Measurements from ENCODE around the gene ARPC1B. TPM values are rescaled to one million over a fixed set of nuclear protein-coding genes. Genes with fewer than 3 reads are reported as not detected.
"Not testable (repeated sequence)": the region's sequence is repeated elsewhere in the genome, so short reads cannot be mapped to it uniquely, and the experiment has no call there.

Gene ARPC1B
- total and polyA plus RNA-seq, 8 donors, result 14.4 to 70.4 (median 41.2) TPM

DNA sequence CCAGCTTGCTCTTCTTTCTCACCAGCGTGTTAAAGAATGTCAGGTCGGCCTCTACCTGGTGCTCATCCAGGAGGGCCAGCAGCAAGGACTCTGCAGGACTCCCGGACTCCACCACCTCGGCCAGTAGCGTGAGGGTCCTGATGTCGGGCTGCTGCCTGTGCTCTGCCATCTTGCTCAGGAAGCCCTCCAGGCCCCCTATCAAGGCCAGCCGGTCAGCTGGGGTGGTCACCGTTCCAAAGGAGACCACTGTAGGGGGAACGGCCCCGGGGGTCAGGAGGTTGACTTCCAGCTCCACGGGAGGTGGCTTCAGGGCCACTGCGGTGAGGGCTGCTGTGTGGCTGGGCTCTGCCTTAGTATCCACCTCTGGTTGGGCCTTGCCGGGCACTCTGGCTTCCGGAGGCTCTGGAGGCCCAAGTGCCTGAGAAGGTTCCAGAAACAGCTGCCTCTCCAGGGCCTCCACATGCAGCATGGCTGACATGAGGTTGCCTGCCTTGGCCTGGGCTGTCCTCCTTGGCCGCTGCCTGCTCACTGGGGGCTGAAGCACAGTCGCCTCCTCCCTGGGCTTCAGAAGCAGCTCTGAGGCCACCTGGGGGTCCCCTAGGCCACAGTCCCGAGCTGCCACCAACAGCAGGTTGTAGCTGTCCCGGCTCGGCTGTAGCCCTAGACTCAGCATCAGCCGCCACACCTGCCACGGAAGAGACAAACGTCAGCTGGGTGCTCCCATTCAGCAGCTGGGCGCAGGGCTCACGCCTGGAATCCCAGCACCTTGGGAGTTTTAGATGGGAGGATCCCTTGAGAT lies 50.6 kb downstream of the ARPC1B start:
- no peaks in the 10 kb centered on the region for H3K27me3 ChIP-seq
- H3K27ac ChIP-seq, result no peak overlapping the region
- ATAC-seq, result no peak
- no peak overlapping the region for H3K4me3 ChIP-seq
- no peaks in the 10 kb centered on the region for H3K4me1 ChIP-seq
- TF ChIP-seq, protein P1, sequence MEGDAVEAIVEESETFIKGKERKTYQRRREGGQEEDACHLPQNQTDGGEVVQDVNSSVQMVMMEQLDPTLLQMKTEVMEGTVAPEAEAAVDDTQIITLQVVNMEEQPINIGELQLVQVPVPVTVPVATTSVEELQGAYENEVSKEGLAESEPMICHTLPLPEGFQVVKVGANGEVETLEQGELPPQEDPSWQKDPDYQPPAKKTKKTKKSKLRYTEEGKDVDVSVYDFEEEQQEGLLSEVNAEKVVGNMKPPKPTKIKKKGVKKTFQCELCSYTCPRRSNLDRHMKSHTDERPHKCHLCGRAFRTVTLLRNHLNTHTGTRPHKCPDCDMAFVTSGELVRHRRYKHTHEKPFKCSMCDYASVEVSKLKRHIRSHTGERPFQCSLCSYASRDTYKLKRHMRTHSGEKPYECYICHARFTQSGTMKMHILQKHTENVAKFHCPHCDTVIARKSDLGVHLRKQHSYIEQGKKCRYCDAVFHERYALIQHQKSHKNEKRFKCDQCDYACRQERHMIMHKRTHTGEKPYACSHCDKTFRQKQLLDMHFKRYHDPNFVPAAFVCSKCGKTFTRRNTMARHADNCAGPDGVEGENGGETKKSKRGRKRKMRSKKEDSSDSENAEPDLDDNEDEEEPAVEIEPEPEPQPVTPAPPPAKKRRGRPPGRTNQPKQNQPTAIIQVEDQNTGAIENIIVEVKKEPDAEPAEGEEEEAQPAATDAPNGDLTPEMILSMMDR (IDR thresholded peaks at IDR 0.05), result no peak
- FAIRE-seq, result no peak
- peaks cover 0 to 24% (median 10%) of the 10 kb centered on the region in 3 donors for H3K36me3 ChIP-seq
- intact Hi-C loops (cut with DNase I), result no loop called here
- 91 to 92% methylated on average over 24 of the region's 24 CpGs for WGBS, 2 donors
- H3K9me3 ChIP-seq, result no peaks in the 10 kb centered on the region
- no peak for DNase-seq

DNA sequence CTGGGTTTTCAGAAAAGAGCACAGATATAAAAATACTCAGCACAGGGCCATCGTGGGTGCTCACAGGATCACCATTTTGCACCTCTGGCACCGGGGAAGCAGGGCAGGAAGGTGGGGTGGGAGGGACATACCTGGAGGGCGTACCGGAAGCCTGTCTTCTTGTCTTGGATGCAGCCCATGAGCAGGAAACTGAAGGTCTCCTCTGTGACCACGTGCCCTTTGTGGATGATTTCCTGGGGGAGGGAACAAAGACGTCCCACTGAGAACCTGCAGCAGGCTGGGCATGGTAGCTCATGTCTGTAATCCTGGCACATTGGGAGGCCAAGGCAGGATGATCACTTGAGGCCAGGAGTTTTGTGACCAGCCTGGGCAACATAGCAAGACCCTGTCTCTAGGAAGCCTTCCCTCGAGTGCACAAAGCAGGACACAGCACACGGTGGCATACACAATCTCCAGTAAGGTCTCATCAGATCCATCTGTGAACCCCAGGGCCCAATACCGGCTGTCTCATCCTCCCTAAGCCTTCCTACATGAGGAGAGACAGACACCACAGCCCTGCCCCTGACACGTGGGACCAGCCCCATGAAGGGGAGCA lies 54.5 kb downstream of the ARPC1B start:
- H3K27me3 ChIP-seq, result no peaks in the 10 kb centered on the region
- ATAC-seq (no peak), FAIRE-seq (no peak), DNase-seq (no peak)
- no peaks in the 10 kb centered on the region for H3K9me3 ChIP-seq
- H3K36me3 ChIP-seq, result peaks cover 0 to 28% (median 6%) of the 10 kb centered on the region in 3 donors
- H3K4me1 ChIP-seq, result no peaks in the 10 kb centered on the region
- no peak overlapping the region for H3K27ac ChIP-seq
- TF ChIP-seq, protein P1 (IDR thresholded peaks at IDR 0.05), result no peak
- 82 to 90% methylated on average over 10 of the region's 10 CpGs for WGBS, 2 donors
- no peak overlapping the region for H3K4me3 ChIP-seq
- intact Hi-C loops (cut with DNase I), result no loop called here

DNA sequence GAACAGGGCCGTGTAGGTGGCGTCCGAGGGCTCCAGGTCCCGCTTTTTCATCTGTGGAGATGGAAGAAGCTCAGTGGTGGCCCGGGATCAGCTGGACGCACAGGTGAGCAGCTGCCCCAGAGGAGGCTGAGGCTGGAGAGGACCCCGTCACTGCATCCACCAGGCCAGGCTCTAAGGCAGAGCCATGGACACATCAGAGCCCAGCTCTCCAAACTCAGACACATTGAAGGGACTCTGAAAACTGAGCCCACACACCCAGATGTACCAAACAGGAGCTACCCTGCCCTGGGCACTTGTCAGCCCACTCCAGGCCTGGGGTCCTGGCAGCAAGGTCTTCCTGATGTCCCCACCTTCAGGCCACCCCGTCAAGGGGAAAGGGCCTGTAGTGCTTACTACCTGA lies 55.2 kb downstream of the ARPC1B start:
- FAIRE-seq, result no peak
- 82 to 85% methylated on average over 8 of the region's 8 CpGs for WGBS, 2 donors
- TF ChIP-seq, protein P1 (IDR thresholded peaks at IDR 0.05), result no peak
- intact Hi-C loops (cut with DNase I), result no loop called here
- no peaks in the 10 kb centered on the region for H3K9me3 ChIP-seq
- H3K4me1 ChIP-seq, result no peaks in the 10 kb centered on the region
- H3K27me3 ChIP-seq, result no peaks in the 10 kb centered on the region
- ATAC-seq, result no peak
- no peak overlapping the region for H3K27ac ChIP-seq
- no peak overlapping the region for H3K4me3 ChIP-seq
- DNase-seq, result no peak
- H3K36me3 ChIP-seq, result peaks cover 0 to 28% (median 6%) of the 10 kb centered on the region in 3 donors

DNA sequence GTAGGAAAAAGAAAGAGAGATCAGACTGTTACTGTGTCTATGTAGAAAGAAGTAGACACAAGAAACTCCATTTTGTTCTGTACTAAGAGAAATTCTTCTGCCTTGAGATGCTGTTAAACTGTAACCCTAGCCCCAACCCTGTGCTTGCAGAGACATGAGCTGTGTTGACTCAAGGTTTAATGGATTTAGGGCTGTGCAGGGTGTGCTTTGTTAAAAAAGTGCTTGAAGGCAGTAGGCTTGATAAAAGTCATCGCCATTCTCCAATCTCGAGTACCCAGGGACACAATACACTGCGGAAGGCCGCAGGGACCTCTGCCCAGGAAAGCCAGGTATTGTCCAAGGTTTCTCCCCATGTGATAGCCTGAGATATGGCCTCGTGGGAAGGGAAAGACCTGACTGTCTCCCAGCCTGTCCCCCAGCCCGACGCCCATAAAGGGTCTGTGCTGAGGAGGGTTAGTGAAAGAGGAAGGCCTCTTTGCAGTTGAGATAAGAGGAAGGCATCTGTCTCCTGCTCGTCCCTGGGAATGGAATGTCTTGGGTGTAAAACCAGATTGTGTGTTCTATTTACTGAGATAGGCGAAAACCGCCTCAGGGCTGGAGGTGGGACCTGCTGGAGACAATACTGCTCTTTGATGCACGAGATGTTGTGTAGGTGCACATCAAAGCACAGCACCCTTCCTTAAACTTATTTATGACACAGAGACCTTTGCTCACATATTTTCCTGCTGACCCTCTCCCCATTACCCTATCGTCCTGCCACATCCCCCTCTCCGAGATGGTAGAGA lies 57.4 kb downstream of the ARPC1B start:
- 79% methylated on average over 13 of the region's 13 CpGs for WGBS, 2 donors
- FAIRE-seq, result not testable (repeated sequence)

DNA sequence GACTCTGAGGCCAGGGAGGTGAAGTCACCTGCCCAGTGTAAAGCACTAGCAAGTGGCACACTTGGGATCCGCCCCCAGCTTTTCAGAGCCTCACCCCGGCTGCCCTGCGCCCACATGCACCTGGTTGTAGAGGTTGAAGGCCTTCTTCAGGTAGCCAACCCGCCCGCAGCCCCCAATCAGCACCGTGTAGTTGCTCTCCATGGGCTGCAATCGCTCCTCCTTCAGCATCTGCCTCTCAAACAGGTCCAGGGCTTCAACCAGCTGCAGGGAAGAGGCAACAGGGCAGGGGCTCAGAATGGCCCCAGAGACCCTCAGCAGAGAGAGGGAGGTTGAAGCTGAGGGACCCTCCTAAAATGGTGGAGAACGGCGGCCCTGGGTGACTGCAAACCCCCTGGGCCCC lies 58.6 kb downstream of the ARPC1B start:
- 91 to 93% methylated on average over 9 of the region's 9 CpGs for WGBS, 2 donors
- no peak for DNase-seq
- no peak overlapping the region for H3K27ac ChIP-seq
- no peaks in the 10 kb centered on the region for H3K27me3 ChIP-seq
- intact Hi-C loops (cut with DNase I), result no loop called here
- H3K36me3 ChIP-seq, result peaks cover 0 to 23% (median 6%) of the 10 kb centered on the region in 3 donors
- no peak overlapping the region for H3K4me3 ChIP-seq
- no peak for ATAC-seq
- peaks cover 0 to 5% (median 0%) of the 10 kb centered on the region in 3 donors for H3K4me1 ChIP-seq
- TF ChIP-seq, protein P1 (IDR thresholded peaks at IDR 0.05), result no peak
- no peak for FAIRE-seq
- H3K9me3 ChIP-seq, result no peaks in the 10 kb centered on the region

More for the DNA sequence above, 57.4 kb downstream of the ARPC1B start:
- H3K9me3 ChIP-seq; H3K27ac ChIP-seq; H3K4me1 ChIP-seq; H3K27me3 ChIP-seq; H3K4me3 ChIP-seq; ATAC-seq; DNase-seq; intact Hi-C loops (cut with DNase I): not testable (repeated sequence)
- peaks cover 0 to 23% (median 6%) of the 10 kb centered on the region in 3 donors for H3K36me3 ChIP-seq
